K562 (cell line): ENCODE measurements around the gene PPP6C. TPM values are rescaled to one million over a fixed set of nuclear protein-coding genes. Genes with fewer than 3 reads are reported as not detected.

ENCODE experiments used
- AFF1 ChIP-seq, 2 experiments: fragments of 450-650 bp; IDR thresholded peaks; 2 replicates each; pipeline ENCODE4 v1.6.1; 2018; ENCODE audit warnings: mild to moderate bottlenecking in 2 of 2, low read depth in 1 of 2; ENCODE audit not compliant: partially characterized antibody in 2 of 2
- CHCHD3 ChIP-seq: fragments of 250-450 bp; sonication (Bioruptor Pico); IDR thresholded peaks from 2 replicates; pipeline ENCODE4 v2.1.2; 2022; ENCODE audit warnings: mild to moderate bottlenecking
- GABPA ChIP-seq: fragments of 200-800 bp; sonication (Bioruptor generic); conservative IDR thresholded peaks from 2 replicates; pipeline ENCODE4 v1.6.1; 2016; ENCODE audit warnings: low read depth, missing genetic modification characterization, missing compliant biosample characterization
- HDAC2 ChIP-seq: fragments of 450-650 bp; IDR thresholded peaks from 2 replicates; pipeline ENCODE4 v1.6.1; 2016; ENCODE audit warnings: mild to moderate bottlenecking
- HES1 ChIP-seq: fragments of 450-650 bp; IDR thresholded peaks from 2 replicates; pipeline ENCODE4 v1.6.1; 2016; ENCODE audit warnings: low read depth, mild to moderate bottlenecking, moderate library complexity
- HMGN3 ChIP-seq: IDR thresholded peaks from 2 replicates; pipeline ENCODE4 v1.6.1; 2011; ENCODE audit warnings: borderline replicate concordance, low read depth, mild to moderate bottlenecking, mixed read lengths, low read length; ENCODE audit not compliant: insufficient read length; ENCODE audit errors: extremely low read depth
- IRF1 ChIP-seq: sonication (generic); formaldehyde crosslinking; IDR thresholded peaks from 2 replicates; pipeline ENCODE4 v1.8.0; 2022; ENCODE audit warnings: missing genetic modification reagents, mild to moderate bottlenecking, borderline replicate concordance
- LEF1 ChIP-seq: fragments of 450-650 bp; IDR thresholded peaks from 2 replicates; pipeline ENCODE4 v1.6.1; 2016; ENCODE audit warnings: mild to moderate bottlenecking
- NONO ChIP-seq, 2 experiments: fragments of 200-400 bp in 1 of 2; fragments of 450-650 bp in 1 of 2; formaldehyde crosslinking in 1 of 2; IDR thresholded peaks; 2 replicates each; pipeline ENCODE4 v1.6.1; 2017; ENCODE audit warnings: low read depth in 2 of 2, mild to moderate bottlenecking in 2 of 2, moderate library complexity in 2 of 2, low read length in 1 of 2
- NR3C1 ChIP-seq: sonication (generic); formaldehyde crosslinking; IDR thresholded peaks from 2 replicates; pipeline ENCODE4 v1.8.1; 2022; ENCODE audit warnings: missing genetic modification reagents
- RB1 ChIP-seq: fragments of 450-650 bp; IDR thresholded peaks from 2 replicates; pipeline ENCODE4 v1.6.1; 2017; ENCODE audit warnings: low read depth, mild to moderate bottlenecking
- RBBP5 ChIP-seq: fragments of 200-600 bp; sonication (generic); IDR thresholded peaks from 2 replicates; pipeline ENCODE4 v1.6.1; 2012; ENCODE audit warnings: borderline replicate concordance, mild to moderate bottlenecking, low read length, control low read depth, inconsistent platforms; ENCODE audit not compliant: insufficient read depth, poor library complexity, severe bottlenecking
- TFAP4 ChIP-seq: sonication (generic); formaldehyde crosslinking; IDR thresholded peaks from 2 replicates; pipeline ENCODE4 v1.8.0; 2022; ENCODE audit warnings: missing genetic modification reagents, mild to moderate bottlenecking, moderate library complexity, borderline replicate concordance
- USF1 ChIP-seq: sonication (generic); formaldehyde crosslinking; IDR thresholded peaks from 2 replicates; pipeline ENCODE4 v1.9.0; 2022; ENCODE audit warnings: mild to moderate bottlenecking, missing genetic modification reagents
- ZNF24 ChIP-seq: fragments of 450-650 bp; IDR thresholded peaks from 2 replicates; pipeline ENCODE4 v1.6.1; 2016
- ZNF280B ChIP-seq: fragments of 250-450 bp; sonication (Bioruptor Pico); IDR thresholded peaks from 2 replicates; pipeline ENCODE4 v1.5.1; 2021; ENCODE audit warnings: mild to moderate bottlenecking
- ZNF445 ChIP-seq: fragments of 250-450 bp; sonication (Bioruptor Pico); IDR thresholded peaks from 2 replicates; pipeline ENCODE4 v1.4.0; 2020; ENCODE audit warnings: low read depth, mild to moderate bottlenecking, moderate library complexity
- polyA plus RNA-seq, 8 experiments: library from polyadenylated mRNA; depleted of rRNA in 4 of 8; stranded (reverse) in 5 of 8; unstranded in 3 of 8; fragments of >200 nt; fragmentation: Nextera tagmentation in 2 of 8; fragmentation: Illumina TruSeq in 1 of 8; extraction: Ambion mirVana in 2 of 8; extraction: Trizol in 1 of 8; gene quantifications; 2 replicates each; pipeline versions ENCODE4 v1.2.1 to v1.2.3, GENCODE V29; 2011 to 2014; ENCODE audit warnings: inconsistent platforms in 1 of 8, missing spikeins in 1 of 8
- total RNA-seq, 7 experiments: library from RNA; depleted of rRNA in 6 of 7; stranded (reverse); fragments of >200 nt in 6 of 7; fragmentation: Illumina TruSeq in 2 of 7; extraction: Trizol in 2 of 7; gene quantifications; 2 replicates each; pipeline versions ENCODE4 v1.2.1 to v1.2.3, GENCODE V29; 2011 to 2021; ENCODE audit warnings: low replicate concordance in 1 of 7

The PPP6C gene
- total and polyA plus RNA-seq, 9 of the 15 experiments (the other 6 are each of a cell fraction or from before 2014, with no cell fraction given) = 18.8 to 44.8 (median 38.3) TPM

- TF ChIP-seq ZNF445 (CRISPR knock-in tag) (no peak), HES1 (peak; percentile 14; the same call in 1 of the 2 replicates), LEF1 (peak; percentile 20; the same call in 1 of the 2 replicates), RBBP5 (peak; percentile 77), GABPA (tag) (peak; percentile 86), USF1 (CRISPR knock-in tag) (peak; percentile 82), AFF1 (IDR thresholded peaks at IDR 0.05; ENCODE audit: low read depth in 1 of 2, partially characterized antibody in 2 of 2) (peak; percentile 5 to 26), ZNF24 (no peak), HDAC2 (peak; percentile 87), RB1 (peak; percentile 67; the same call in 1 of the 2 replicates), HMGN3 (peak; percentile 74), NR3C1 (CRISPR knock-in tag) (0 out of 2 replicates have a peak, but pooled peaks have one; percentile 8), NONO (IDR thresholded peaks at IDR 0.05; ENCODE audit: low read depth in 2 of 2, low read length in 1 of 2) (0 out of 4 replicates have a peak, but pooled peaks of 1 of the 2 experiments have one; percentile 5), ZNF280B (CRISPR knock-in tag) (no peak), IRF1 (no peak), TFAP4 (peak; percentile 76), CHCHD3 (no peak)
Measured at GRCh38 chr9:125200216-125201047, 10.8 kb upstream of the PPP6C start, which contains the start of gene RABEPK (continued).
